KBM-7 (cell line): Measurements from ENCODE around the gene BICRAL.
"Not testable (repeated sequence)": the region's sequence is repeated elsewhere in the genome, so short reads cannot be mapped to it uniquely, and the experiment has no call there.

Source experiments
- DNase-seq: peaks from one replicate; pipeline ENCODE4 v3.0.0-alpha.2; 2015
- in situ Hi-C: fragments of 300-500 bp; cut with MboI; formaldehyde crosslinking; loops from 2 replicates; pipeline ENCODE4 v1.14.3; 2020; ENCODE audit warnings: low sequenced_read_pairs, low pct_unique_long_range_greater_than_20kb, mixed read lengths

The BICRAL gene

GRCh38 chr6:42762426-42762859 lies 19.4 kb upstream of the BICRAL start:
- in situ Hi-C loops = no loop called here
- DNase-seq = no peak

DNA sequence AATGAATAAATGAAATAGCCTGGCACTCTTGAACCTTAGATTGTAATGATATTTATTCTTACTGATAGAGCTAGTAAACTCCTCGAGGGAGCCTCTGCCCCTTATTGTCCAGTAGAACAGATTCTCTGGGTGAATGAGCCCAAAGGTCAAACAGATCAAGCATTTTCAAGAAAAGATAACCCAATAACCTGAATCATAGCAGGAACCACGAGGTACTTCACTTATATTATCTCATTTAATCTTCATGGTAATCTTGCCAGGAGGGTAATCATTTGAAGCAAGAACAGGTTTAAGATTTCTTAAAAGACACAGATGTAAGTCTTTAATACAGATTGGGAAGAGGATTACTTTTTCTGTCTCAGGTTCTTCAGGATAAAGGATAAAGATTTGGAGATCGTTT lies 18.9 kb upstream of the BICRAL start:
- DNase-seq = no peak
- in situ Hi-C loops = no loop called here

- in situ Hi-C loops = no loop called here
- DNase-seq = no peak
Measured at GRCh38 chr6:42764911-42765648, 16.8 kb upstream of the BICRAL start.

GRCh38 chr6:42766163-42766670 lies 15.6 kb upstream of the BICRAL start:
- no peak for DNase-seq
- in situ Hi-C loops = no loop called here

- DNase-seq = no peak
- in situ Hi-C loops = no loop called here
Measured at GRCh38 chr6:42769051-42769450, 12.8 kb upstream of the BICRAL start.

GRCh38 chr6:42769836-42770235 lies 12.0 kb upstream of the BICRAL start:
- DNase-seq = no peak
- in situ Hi-C loops = no loop called here

DNA sequence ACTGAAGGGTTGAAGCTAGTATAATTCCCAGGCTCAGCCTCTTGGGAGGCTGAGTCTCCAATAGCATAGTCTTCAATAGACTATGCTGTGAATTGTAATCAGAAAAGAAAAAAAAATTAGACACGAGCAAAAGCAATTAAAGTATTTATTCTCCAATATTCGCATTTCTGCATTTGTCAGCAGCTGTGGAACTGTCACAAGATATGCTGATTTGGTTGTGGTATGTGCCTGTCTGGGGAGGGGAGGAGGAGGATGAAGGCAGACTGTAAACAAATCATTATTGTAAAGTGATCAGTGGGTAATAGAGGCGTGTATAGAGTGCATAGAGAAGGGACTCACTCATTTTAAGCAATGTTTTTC lies 10.1 kb upstream of the BICRAL start:
- in situ Hi-C loops = no loop called here
- no peak for DNase-seq

GRCh38 chr6:42774201-42774600 lies 7.7 kb upstream of the BICRAL start:
- in situ Hi-C loops = no loop called here

GRCh38 chr6:42774821-42775487 lies 6.9 kb upstream of the BICRAL start:
- in situ Hi-C loops = not testable (repeated sequence)
- DNase-seq = peak; percentile 74

More at GRCh38 chr6:42774201-42774600, 7.7 kb upstream of the BICRAL start:
- no peak for DNase-seq

DNA sequence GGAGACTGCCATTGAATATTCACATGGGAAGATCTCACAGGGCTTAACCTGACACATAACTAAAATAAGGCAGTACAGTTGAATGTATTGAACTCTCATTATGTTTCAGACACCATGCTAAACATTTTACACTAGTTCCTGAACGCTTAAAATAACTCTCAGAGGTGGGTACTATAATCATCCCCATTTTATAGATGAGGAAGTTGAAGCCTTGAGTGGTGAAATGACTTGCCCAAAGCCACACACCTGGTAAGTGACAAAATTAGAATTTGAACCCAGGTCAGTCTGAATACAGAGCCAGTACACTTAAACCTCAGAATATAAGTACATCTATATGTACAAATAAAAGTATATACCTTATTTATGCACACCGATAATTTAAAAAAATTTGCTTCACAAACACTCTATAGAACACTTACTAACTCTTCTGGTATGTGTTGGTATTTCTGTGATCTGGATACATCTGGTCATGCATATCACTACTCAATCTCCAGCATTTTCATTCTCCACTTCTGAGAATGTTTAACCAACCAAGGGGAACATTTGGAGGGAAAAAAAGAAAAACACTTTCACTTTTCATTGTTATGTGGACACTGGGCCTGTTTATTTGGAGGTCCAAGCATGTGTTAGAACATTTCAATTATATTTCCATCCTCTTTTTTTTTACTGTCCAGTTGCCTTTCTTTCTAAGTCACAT lies 4.6 kb upstream of the BICRAL start:
- peak; percentile 27 for DNase-seq

DNA sequence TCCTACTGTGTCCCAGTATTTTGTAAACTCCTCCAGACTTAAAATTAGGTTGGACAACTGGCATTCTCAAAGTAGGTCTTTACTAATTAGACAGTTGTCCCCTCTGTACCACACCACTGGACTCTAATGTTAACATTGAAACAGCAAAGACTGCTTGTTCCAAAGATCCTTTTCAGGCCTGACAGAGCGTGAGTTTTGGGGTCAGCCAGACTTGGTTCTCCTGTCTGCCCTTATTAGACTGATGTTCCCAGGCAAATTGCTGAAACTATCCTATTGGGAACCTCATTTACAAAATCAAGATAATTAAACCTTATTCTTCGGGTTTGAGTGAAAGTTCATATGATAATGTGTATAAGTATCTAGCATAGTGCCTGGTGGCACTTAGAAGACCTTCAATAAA lies 3.7 kb upstream of the BICRAL start:
- in situ Hi-C loops = no loop called here

More for the DNA sequence above, 4.6 kb upstream of the BICRAL start:
- in situ Hi-C loops = no loop called here

DNA sequence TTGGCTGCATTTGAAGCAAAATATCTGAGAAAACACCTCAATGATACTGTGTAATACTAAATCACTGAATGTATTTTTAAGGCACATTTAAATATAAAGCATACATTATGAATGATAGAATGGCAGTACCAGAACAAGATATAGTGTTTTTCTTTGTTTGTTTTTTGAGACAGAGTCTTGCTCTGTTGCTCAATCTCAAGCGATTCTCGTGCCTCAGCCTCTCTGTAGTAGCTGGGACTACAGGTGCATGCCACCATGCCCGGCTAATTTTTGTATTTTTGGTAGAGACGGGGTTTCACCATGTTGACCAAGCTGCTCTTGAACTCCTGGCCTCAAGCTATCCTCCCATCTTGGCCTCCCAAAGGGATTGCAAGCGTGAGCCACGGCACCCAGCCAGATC lies 2.3 kb upstream of the BICRAL start:
- DNase-seq = no peak
- in situ Hi-C loops = no loop called here

More for the DNA sequence above, 3.7 kb upstream of the BICRAL start:
- no peak for DNase-seq

- in situ Hi-C loops = no loop called here
- peak; percentile 56 for DNase-seq
Measured at GRCh38 chr6:42781546-42781795, 381 bp upstream of the BICRAL start.

- in situ Hi-C loops = no loop called here
- peak; percentile 81 for DNase-seq
Measured at GRCh38 chr6:42782689-42783176, 881 bp downstream of the BICRAL start.

- in situ Hi-C loops = no loop called here
- peak; percentile 69 for DNase-seq
Measured at GRCh38 chr6:42783177-42783875, 1.5 kb downstream of the BICRAL start.

DNA sequence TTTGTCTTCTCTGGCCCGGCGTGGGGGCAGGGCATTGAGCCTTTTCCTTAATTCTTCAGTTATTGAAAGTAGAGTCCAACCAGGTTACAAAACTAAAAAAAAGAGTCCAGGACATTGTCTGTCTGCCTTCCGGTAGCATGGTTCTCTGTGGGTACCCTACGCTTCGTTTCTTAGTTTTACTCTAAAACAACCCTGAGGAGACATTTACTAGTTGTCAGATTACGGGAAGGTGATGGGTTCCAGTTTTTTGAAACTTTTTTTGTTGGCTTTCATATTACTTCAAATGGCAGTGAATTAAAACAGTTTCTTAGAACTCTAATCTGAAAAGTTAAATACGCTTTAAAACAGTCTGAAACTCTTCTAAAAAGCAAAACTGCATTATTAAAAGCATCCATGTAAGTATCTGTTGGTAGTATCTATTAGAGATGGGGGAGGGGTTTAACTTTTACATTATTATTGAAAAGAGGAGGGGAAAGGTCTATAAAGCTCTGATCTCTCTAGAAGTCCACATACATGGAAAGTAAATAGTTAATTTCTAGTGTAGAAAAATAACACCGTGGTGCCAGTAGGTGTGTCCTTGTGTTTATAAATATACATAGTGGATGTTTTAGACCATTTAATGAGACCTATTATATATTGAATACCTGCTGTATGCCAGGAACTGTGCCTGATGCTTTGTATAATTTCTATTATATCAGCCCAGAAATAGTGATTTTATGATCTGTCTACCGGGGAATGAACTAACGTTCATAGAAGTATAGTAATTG lies 2.2 kb downstream of the BICRAL start:
- in situ Hi-C loops = no loop called here

GRCh38 chr6:42784717-42785498 lies 3.1 kb downstream of the BICRAL start:
- no peak for DNase-seq
- in situ Hi-C loops = no loop called here

More for the DNA sequence above, 2.2 kb downstream of the BICRAL start:
- DNase-seq = no peak

GRCh38 chr6:42786525-42786985 lies 4.7 kb downstream of the BICRAL start:
- no peak for DNase-seq
- in situ Hi-C loops = no loop called here
